Effector memory CD8-positive, alpha-beta T cell (primary cell): ENCODE measurements around the gene NCS1.

Experiments used
- ATAC-seq: fragments of 150-1000 bp; cut with Tn5 transposase; replicated peaks from 2 replicates; pipeline ENCODE4 v1.10.0; 2021; ENCODE audit warnings: mild to moderate bottlenecking, moderate library complexity
- DNase-seq, 3 experiments: peaks; one replicate each; pipeline ENCODE4 v3.0.0; 2021
- H3K27ac Mint-ChIP-seq, 2 donors: one replicate each; pipeline ENCODE4 v1.8.0; 2022; ENCODE audit warnings: mild to moderate bottlenecking in 2 of 2, mixed read lengths in 2 of 2, moderate library complexity in 2 of 2
- H3K27me3 Mint-ChIP-seq, 2 donors: one replicate each; pipeline ENCODE4 v1.8.0; 2022; ENCODE audit warnings: mixed read lengths in 2 of 2
- H3K36me3 Mint-ChIP-seq: one replicate; pipeline ENCODE4 v1.8.0; 2022; ENCODE audit warnings: mild to moderate bottlenecking, moderate library complexity, mixed read lengths; ENCODE audit not compliant: insufficient read depth
- H3K4me1 Mint-ChIP-seq, 2 donors: one replicate each; pipeline ENCODE4 v1.8.0; 2022; ENCODE audit warnings: low read depth in 2 of 2, mixed read lengths in 2 of 2
- H3K4me3 Mint-ChIP-seq, 2 donors: one replicate each; pipeline ENCODE4 v1.8.0; 2022; ENCODE audit warnings: mild to moderate bottlenecking in 2 of 2, mixed read lengths in 2 of 2, moderate library complexity in 2 of 2
- H3K9me3 Mint-ChIP-seq, 2 donors: one replicate each; pipeline ENCODE4 v1.8.0; 2022; ENCODE audit warnings: mixed read lengths in 2 of 2

The NCS1 gene

GRCh38 chr9:130226112-130226511 lies 53.9 kb downstream of the NCS1 start:
- Mint-ChIP-seq H3K4me3 (no peak overlapping the region), H3K27ac (no peak overlapping the region), H3K36me3 (peaks cover 6% of the 10 kb centered on the region), H3K27me3 (no peaks in the 10 kb centered on the region), H3K9me3 (no peaks in the 10 kb centered on the region), H3K4me1 (no peaks in the 10 kb centered on the region)
- no peak for ATAC-seq
- DNase-seq = no peak

DNA sequence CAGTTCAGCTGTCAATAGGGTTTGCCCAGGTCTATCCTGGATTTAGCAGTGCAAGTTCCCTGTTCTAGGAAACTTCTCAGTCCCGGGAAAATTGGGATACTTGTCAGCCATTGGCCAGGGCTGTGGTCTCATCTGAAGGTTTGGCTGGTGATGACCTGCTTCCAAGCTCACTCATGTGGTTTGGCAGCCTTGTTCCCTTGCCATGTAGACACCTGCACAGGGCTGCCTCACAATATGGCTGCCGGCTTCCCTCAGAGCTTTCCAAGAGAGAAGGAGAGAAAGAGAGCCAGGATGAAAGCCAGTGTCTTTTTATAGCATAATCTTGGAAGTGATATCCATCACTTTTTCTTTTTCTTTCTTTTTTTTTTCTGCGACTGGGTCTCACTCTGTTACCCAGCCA lies 55.6 kb downstream of the NCS1 start:
- H3K9me3 Mint-ChIP-seq = no peaks in the 10 kb centered on the region
- H3K4me3 Mint-ChIP-seq = no peak overlapping the region
- ATAC-seq (no peak), DNase-seq (no peak)
- peaks cover 6% of the 10 kb centered on the region for H3K36me3 Mint-ChIP-seq
- no peaks in the 10 kb centered on the region for H3K27me3 Mint-ChIP-seq
- no peaks in the 10 kb centered on the region for H3K4me1 Mint-ChIP-seq
- H3K27ac Mint-ChIP-seq = no peak overlapping the region

DNA sequence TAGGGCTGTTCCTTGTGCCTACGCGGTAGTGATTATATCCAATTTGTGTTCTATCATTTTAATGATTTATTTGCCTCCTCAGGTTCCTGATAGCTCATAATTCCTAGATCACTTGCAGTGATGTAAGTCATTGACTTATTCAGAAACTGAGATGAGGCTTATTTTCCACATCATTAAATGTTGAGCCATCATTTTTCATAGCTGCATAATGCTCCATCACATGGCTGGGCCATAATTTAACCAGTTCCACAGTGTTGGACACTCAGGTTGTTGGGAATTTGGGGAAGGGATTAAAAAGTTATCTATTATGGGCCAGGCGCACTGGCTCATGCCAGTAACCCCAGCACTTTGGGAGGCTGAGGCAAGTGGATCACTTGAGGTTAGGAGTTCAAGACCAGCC lies 57.6 kb downstream of the NCS1 start:
- no peaks in the 10 kb centered on the region for H3K27me3 Mint-ChIP-seq
- H3K27ac Mint-ChIP-seq = no peak overlapping the region
- ATAC-seq (no peak), DNase-seq (no peak)
- H3K4me1 Mint-ChIP-seq = no peaks in the 10 kb centered on the region
- H3K36me3 Mint-ChIP-seq = peaks cover 9% of the 10 kb centered on the region
- no peak overlapping the region for H3K4me3 Mint-ChIP-seq
- no peaks in the 10 kb centered on the region for H3K9me3 Mint-ChIP-seq

DNA sequence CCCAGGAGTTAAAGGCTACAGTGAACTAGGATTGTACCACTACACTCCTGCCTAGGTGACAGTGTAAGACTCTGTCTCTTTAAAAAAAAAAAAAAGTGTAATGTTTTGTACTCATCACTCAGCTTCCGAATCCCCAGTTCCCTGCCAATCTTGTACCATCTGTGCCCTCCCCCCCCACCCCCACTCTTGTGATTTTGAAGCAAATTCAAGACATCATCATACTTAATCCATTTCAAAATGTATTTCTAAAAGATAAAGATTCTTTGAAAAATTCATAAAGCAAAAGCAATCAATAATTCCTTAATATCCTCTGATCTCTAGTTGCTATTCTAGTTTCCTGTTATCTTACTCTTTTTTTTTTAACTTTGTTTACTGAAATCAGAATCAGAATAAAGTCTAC lies 58.4 kb downstream of the NCS1 start:
- Mint-ChIP-seq H3K4me1 (no peaks in the 10 kb centered on the region), H3K4me3 (no peak overlapping the region), H3K36me3 (peaks cover 9% of the 10 kb centered on the region), H3K9me3 (no peaks in the 10 kb centered on the region), H3K27ac (no peak overlapping the region), H3K27me3 (no peaks in the 10 kb centered on the region)
- DNase-seq (no peak), ATAC-seq (no peak)

DNA sequence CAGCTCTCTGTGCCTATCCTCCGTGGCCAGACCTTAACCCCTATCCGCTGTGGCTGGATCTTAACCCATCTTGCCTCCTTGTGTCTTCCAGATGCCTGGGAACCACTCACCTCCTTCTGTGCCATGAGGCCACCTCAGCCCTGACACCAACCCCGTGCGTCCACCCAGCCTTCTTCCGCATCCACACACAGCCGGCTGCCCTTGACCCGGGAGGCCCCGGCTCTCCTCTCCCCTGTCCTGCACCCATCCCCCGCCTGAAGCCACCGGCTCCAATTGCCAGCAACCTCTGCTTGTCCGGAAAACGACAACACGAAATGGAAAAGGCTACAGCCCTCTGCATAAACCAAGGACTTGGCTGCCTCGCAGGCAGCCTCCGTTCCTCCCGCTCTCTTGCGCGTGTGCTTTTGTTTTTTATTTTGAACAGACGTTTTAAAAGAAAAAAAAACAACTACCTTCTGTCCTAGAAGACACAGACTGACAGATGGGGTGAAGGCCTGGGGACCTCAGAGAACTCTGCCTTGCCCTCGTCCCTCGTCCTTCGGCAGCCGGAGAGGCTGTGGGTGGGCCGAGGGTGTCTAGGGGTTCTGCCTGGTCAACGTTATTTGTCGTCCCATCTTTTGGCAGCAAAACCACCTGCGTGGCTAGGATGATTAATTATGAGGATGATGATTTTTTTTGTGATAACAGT lies 60.8 kb downstream of the NCS1 start:
- ATAC-seq (no peak), DNase-seq (no peak)
- Mint-ChIP-seq H3K27ac (peak overlapping the region in 1 of 2 donors; percentile 74), H3K4me1 (peaks cover 2 to 3% of the 10 kb centered on the region in 2 donors), H3K9me3 (no peaks in the 10 kb centered on the region), H3K27me3 (no peaks in the 10 kb centered on the region), H3K4me3 (no peak overlapping the region), H3K36me3 (peaks cover 7% of the 10 kb centered on the region)

GRCh38 chr9:130233587-130233945 lies 61.4 kb downstream of the NCS1 start:
- H3K4me1 Mint-ChIP-seq = peaks cover 2 to 3% of the 10 kb centered on the region in 2 donors
- peak overlapping the region in 1 of 2 donors; percentile 74 for H3K27ac Mint-ChIP-seq
- H3K4me3 Mint-ChIP-seq = no peak overlapping the region
- H3K27me3 Mint-ChIP-seq = no peaks in the 10 kb centered on the region
- no peaks in the 10 kb centered on the region for H3K9me3 Mint-ChIP-seq
- ATAC-seq (no peak), DNase-seq (no peak)
- peaks cover 7% of the 10 kb centered on the region for H3K36me3 Mint-ChIP-seq

DNA sequence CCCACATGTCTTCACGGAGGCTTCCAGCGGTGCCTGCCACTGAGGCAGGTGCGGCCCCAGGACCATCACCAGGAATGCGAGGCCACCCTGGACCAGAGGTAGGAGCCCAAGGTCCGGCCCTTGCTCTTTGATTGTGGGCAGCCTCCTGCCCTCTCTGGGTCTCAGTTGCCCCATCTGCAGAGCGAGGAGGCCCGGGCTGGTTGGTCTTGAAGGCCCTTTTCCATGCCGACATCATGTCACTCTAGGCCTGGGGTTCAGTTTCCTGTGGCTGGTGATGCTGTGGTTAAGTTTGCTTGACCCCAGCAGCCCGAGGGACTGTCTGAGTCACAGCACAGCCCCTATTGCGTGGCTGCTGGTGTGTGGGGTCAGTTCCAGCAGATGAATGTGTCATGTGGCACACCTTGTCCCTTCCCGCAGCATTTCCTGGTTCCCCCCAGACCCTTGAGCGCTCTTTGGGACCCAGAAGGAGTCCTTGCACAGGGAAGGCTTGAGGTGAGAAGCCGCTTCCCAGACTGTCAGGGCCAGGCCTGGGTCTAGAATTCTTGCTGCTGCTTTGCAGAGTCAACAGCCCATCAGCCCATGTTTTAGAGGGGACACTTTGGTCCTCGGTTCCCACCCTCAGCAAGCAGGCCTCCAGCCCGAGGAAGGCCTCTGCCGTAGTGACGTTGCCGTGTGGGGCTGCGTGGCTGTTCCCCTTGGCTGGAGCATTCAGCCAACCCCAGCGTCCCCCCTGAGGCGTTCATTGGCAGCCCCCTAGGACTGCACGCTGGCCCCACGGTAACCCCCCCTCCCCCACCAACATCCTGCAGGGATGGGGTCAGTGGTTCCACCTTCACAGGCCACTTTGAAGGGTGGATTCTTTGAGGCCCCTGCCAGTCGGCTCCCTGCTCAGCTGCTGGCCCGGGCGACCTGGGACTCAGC lies 62.4 kb downstream of the NCS1 start:
- Mint-ChIP-seq H3K4me3 (no peak overlapping the region), H3K27ac (no peak overlapping the region), H3K9me3 (no peaks in the 10 kb centered on the region), H3K27me3 (no peaks in the 10 kb centered on the region), H3K36me3 (peaks cover 7% of the 10 kb centered on the region), H3K4me1 (peaks cover 2 to 3% of the 10 kb centered on the region in 2 donors)
- ATAC-seq (no peak), DNase-seq (no peak)

GRCh38 chr9:130235558-130236435 lies 63.6 kb downstream of the NCS1 start:
- ATAC-seq = peak; percentile 62
- no peak overlapping the region for H3K27ac Mint-ChIP-seq
- no peak overlapping the region for H3K4me3 Mint-ChIP-seq
- peaks cover 7% of the 10 kb centered on the region for H3K36me3 Mint-ChIP-seq
- peak; percentile 63 to 72 (median 70) for DNase-seq
- H3K27me3 Mint-ChIP-seq = no peaks in the 10 kb centered on the region
- peaks cover 6 to 8% of the 10 kb centered on the region in 2 donors for H3K4me1 Mint-ChIP-seq
- no peaks in the 10 kb centered on the region for H3K9me3 Mint-ChIP-seq

DNA sequence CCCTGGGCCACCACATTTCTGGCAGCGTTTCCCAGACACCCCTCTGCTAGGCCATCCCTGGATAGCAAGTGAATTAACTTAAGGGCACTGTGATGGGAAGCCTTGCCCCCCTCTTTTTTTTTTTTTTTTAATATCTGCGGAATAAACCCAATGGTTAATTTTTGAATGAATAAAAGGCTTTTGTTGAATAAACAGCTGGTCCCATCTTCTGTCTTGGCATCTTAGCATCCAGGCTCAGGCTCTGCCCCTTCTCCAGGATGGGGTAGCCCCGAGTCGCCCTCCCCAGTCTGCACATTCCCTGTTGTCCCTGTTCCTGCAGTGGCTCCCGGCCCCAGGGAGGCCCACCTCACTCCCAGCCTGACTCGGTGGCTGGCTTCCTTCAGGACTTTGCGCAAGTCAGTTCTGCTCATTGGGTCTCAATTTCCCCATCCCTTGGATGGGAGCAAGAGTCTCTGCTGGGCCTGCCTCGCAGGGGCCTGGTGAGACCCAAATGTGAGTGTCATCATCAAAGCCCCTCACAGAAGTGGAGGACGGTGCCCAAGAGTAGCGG lies 64.3 kb downstream of the NCS1 start:
- DNase-seq = no peak
- H3K27ac Mint-ChIP-seq = no peak overlapping the region
- H3K27me3 Mint-ChIP-seq = no peaks in the 10 kb centered on the region
- no peaks in the 10 kb centered on the region for H3K9me3 Mint-ChIP-seq
- peaks cover 7% of the 10 kb centered on the region for H3K36me3 Mint-ChIP-seq
- peaks cover 8 to 12% of the 10 kb centered on the region in 2 donors for H3K4me1 Mint-ChIP-seq
- H3K4me3 Mint-ChIP-seq = no peak overlapping the region
- ATAC-seq = no peak

- Mint-ChIP-seq H3K4me1 (peaks cover 8 to 12% of the 10 kb centered on the region in 2 donors), H3K4me3 (no peak overlapping the region), H3K27me3 (no peaks in the 10 kb centered on the region), H3K36me3 (peaks cover 7% of the 10 kb centered on the region), H3K27ac (no peak overlapping the region), H3K9me3 (no peaks in the 10 kb centered on the region)
- no peak for DNase-seq
- ATAC-seq = no peak
Measured at GRCh38 chr9:130237076-130237475, 64.9 kb downstream of the NCS1 start.

DNA sequence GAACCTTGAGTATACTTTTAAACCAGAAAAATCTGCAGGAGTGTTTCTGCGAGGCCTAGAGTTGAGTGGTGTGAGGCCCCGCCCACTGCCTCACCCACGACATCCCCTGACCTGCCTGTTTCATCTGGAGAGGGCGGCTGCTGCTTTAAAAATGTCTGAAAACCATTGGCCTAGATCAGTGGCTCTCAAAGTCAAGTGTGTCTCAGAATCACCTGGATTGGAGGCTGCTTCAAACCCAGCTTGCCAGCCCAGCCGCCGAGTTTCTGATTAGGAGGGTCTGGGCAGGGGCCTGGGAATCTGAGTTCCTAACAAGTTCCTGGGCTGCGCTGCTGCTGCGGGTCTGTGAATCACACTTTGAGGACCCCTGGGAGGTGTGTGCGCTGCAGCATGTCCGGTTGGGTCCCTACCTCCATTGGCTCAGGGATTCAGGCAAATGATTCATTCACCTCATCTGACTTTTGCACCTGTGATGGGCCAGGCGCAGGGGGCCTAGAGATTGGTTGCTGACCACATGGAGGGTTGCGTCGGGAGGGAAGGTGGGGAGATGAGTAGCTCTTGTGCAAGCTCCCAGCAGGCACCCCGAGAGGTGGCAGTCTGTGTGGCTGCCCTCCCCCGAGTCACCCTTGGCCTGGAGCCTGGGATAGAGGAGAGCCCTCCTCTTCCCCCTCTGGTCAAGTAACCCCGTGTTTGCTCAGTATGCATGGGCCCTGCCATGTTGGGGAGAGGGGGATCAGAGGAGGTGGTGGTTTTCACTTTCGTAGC lies 65.7 kb downstream of the NCS1 start:
- peaks cover 12 to 16% of the 10 kb centered on the region in 2 donors for H3K4me1 Mint-ChIP-seq
- H3K9me3 Mint-ChIP-seq = no peaks in the 10 kb centered on the region
- H3K27me3 Mint-ChIP-seq = no peaks in the 10 kb centered on the region
- peaks cover 7% of the 10 kb centered on the region for H3K36me3 Mint-ChIP-seq
- no peak overlapping the region for H3K4me3 Mint-ChIP-seq
- no peak overlapping the region for H3K27ac Mint-ChIP-seq
- ATAC-seq = no peak
- DNase-seq = no peak

DNA sequence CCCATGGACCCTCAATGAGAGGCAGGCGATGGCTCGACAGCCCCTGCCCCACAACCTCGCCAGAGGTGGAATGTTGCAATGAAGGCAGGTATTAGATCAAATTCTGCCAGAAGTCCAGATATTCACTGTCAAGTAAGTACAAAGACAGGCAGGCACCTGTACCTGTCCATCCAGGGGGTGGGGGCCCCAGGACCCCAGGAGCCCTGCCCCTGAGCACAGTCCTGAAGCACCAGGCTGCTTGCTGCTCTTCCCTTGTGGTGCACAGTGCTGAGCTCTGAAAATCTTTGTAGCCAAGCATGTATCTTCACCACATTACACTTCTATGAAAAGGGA lies 67.1 kb downstream of the NCS1 start:
- Mint-ChIP-seq H3K36me3 (peaks cover 3% of the 10 kb centered on the region), H3K9me3 (no peaks in the 10 kb centered on the region), H3K27me3 (no peaks in the 10 kb centered on the region), H3K4me1 (peaks cover 18% of the 10 kb centered on the region in 2 donors), H3K27ac (peak overlapping the region in 1 of 2 donors; percentile 44), H3K4me3 (no peak overlapping the region)
- DNase-seq = no peak
- no peak for ATAC-seq
